Endothelial cell of umbilical vein (primary cell): Measurements from ENCODE around the gene RAB32. TPM values are rescaled to one million over a fixed set of nuclear protein-coding genes. Genes with fewer than 3 reads are reported as not detected.

Source experiments
- BruUV-seq: library from RNA; stranded (reverse); fragments of 400-500 nt; replicated peaks from 2 replicates; lab custom pipeline; 2021; lab: Mats Ljungman, UMichigan
- CTCF ChIA-PET: fragments of 300-600, 350-600 bp; sonication (Branson Sonifier 250); formaldehyde crosslinking; loops from one replicate; lab custom pipeline; 2021; ENCODE audit warnings: antibody characterized with exemption, inconsistent platforms; lab: Charles Lee
- POLR2A ChIA-PET: fragments of 300-600, 350-600 bp; sonication (Branson Sonifier 250); formaldehyde crosslinking; loops from one replicate; lab custom pipeline; 2021; ENCODE audit warnings: antibody characterized with exemption, inconsistent platforms; lab: Charles Lee
- DNase-seq: peaks from one replicate; pipeline ENCODE4 v3.0.0-alpha.2; 2011; ENCODE audit warnings: low read depth, low spot score
- FAIRE-seq: peaks from 2 replicates; lab custom pipeline; 2011; peaks lifted over from hg19 to GRCh38; lab: Jason Lieb, UNC
- H2AFZ ChIP-seq: 2 replicates; pipeline ENCODE4 v1.6.0; 2012; ENCODE audit warnings: low read depth, low read length, control low read depth, inconsistent platforms
- H3K27ac ChIP-seq: 2 replicates; pipeline ENCODE4 v1.5.1; 2011; ENCODE audit warnings: low read depth, mild to moderate bottlenecking, control low read depth, low read length, moderate library complexity; ENCODE audit not compliant: insufficient read depth
- H3K27me3 ChIP-seq, 2 experiments: 2 replicates each; pipeline versions ENCODE4 v1.6.0 to v1.6.1; 2011; ENCODE audit warnings: low read length in 2 of 2, mixed read lengths in 1 of 2; ENCODE audit not compliant: control insufficient read depth in 2 of 2, insufficient read depth in 2 of 2
- H3K36me3 ChIP-seq, 2 experiments: 2 replicates in 1 of 2; 3 replicates in 1 of 2; pipeline ENCODE4 v1.5.1; 2011; ENCODE audit warnings: low read length in 2 of 2, mild to moderate bottlenecking in 1 of 2, moderate library complexity in 1 of 2; ENCODE audit not compliant: control insufficient read depth in 2 of 2, insufficient read depth in 2 of 2; ENCODE audit errors: extremely low read depth in 1 of 2
- H3K4me1 ChIP-seq: 3 replicates; pipeline ENCODE4 v1.5.1; 2011; ENCODE audit warnings: mild to moderate bottlenecking, low read length; ENCODE audit not compliant: control insufficient read depth, insufficient read depth; ENCODE audit errors: extremely low read depth
- H3K4me2 ChIP-seq: 2 replicates; pipeline ENCODE4 v1.6.1; 2011; ENCODE audit warnings: low read length, control low read depth, mixed read lengths; ENCODE audit not compliant: insufficient read depth
- H3K4me3 ChIP-seq, 3 experiments: fragments of 200-600 bp in 1 of 3; sonication (generic), shearing (Covaris generic) in 1 of 3; replicated peaks in 1 of 3; 2 replicates each; pipeline ENCODE4 v1.5.1; 2011 to 2016; ENCODE audit warnings: control low read depth in 3 of 3, low read length in 3 of 3, mild to moderate bottlenecking in 2 of 3, inconsistent platforms in 1 of 3, low read depth in 1 of 3, moderate library complexity in 1 of 3; ENCODE audit not compliant: insufficient read depth in 1 of 3
- H3K79me2 ChIP-seq: 2 replicates; pipeline ENCODE4 v1.6.0; 2012; ENCODE audit warnings: low read length, inconsistent platforms; ENCODE audit not compliant: control insufficient read depth, insufficient read depth
- H3K9ac ChIP-seq: replicated peaks from 2 replicates; pipeline ENCODE3; 2011; ENCODE audit warnings: low read length, control low read depth; ENCODE audit not compliant: insufficient read depth; ENCODE audit errors: extremely low read depth
- H3K9me1 ChIP-seq: replicated peaks from 3 replicates; pipeline ENCODE4 v1.6.0; 2011; ENCODE audit warnings: mild to moderate bottlenecking, low read length; ENCODE audit not compliant: control insufficient read depth, insufficient read depth; ENCODE audit errors: extremely low read depth
- H3K9me3 ChIP-seq: replicated peaks from 2 replicates; pipeline ENCODE4 v1.5.1; 2012; ENCODE audit warnings: low read length, inconsistent platforms; ENCODE audit not compliant: control insufficient read depth, insufficient read depth
- H4K20me1 ChIP-seq: replicated peaks from 2 replicates; pipeline ENCODE3; 2011; ENCODE audit warnings: mild to moderate bottlenecking, low read length; ENCODE audit not compliant: control insufficient read depth, insufficient read depth; ENCODE audit errors: extremely low read depth
- CTCF ChIP-seq, 2 donors: IDR thresholded peaks; 1 replicate in 1 of 2; 2 replicates in 1 of 2; pipeline ENCODE4 v1.5.1; 2011; ENCODE audit warnings: low read length in 2 of 2, mild to moderate bottlenecking in 2 of 2, moderate library complexity in 2 of 2, control low read depth in 1 of 2, inconsistent platforms in 1 of 2, low read depth in 1 of 2; ENCODE audit not compliant: insufficient read depth in 1 of 2; ENCODE audit errors: extremely low read depth in 1 of 2
- EZH2 ChIP-seq: IDR thresholded peaks from 2 replicates; pipeline ENCODE4 v1.6.1; 2012; ENCODE audit warnings: borderline replicate concordance, low read depth, mild to moderate bottlenecking, moderate library complexity, low read length, inconsistent platforms; ENCODE audit not compliant: severe bottlenecking
- FOS ChIP-seq: IDR thresholded peaks from 2 replicates; pipeline ENCODE4 v1.6.1; 2011; ENCODE audit warnings: mild to moderate bottlenecking, low read length, moderate library complexity, borderline replicate concordance; ENCODE audit not compliant: insufficient read depth
- GATA2 ChIP-seq: IDR thresholded peaks from 2 replicates; pipeline ENCODE4 v1.7.0; 2011; ENCODE audit warnings: low read depth, mild to moderate bottlenecking, moderate library complexity, mixed read lengths, low read length; ENCODE audit not compliant: insufficient read length, insufficient read depth
- JUN ChIP-seq: IDR thresholded peaks from 2 replicates; pipeline ENCODE4 v1.6.1; 2011; ENCODE audit warnings: borderline replicate concordance, low read depth; ENCODE audit not compliant: insufficient read length, insufficient read depth
- MAX ChIP-seq: IDR thresholded peaks from 2 replicates; pipeline ENCODE4 v1.6.1; 2011; ENCODE audit not compliant: insufficient read depth, insufficient read length
- MYC ChIP-seq: IDR thresholded peaks from one replicate; pipeline ENCODE4 v1.6.1; 2011; ENCODE audit warnings: mild to moderate bottlenecking, low read depth, low read length
- POLR2A ChIP-seq: IDR thresholded peaks from 2 replicates; pipeline ENCODE4 v1.6.1; 2012; ENCODE audit warnings: low read depth, mild to moderate bottlenecking, control low read depth, low read length
- POLR2AphosphoS5 ChIP-seq: IDR thresholded peaks from 2 replicates; pipeline ENCODE4 v1.6.1; 2012; ENCODE audit warnings: low read depth, mild to moderate bottlenecking, control low read depth, low read length, moderate library complexity; ENCODE audit not compliant: insufficient read depth
- dilution Hi-C: fragments of 300-500 bp; cut with MboI; formaldehyde crosslinking; loops from one replicate; pipeline ENCODE4 v1.15.0; 2019; ENCODE audit warnings: low sequenced_read_pairs; ENCODE audit not compliant: extremely low pct_ligation_motif_present
- intact Hi-C: fragments of 100-400 bp; cut with micrococcal nuclease; formaldehyde crosslinking; loops from one replicate; pipeline ENCODE4 v1.10.0; 2022
- polyA plus RNA-seq, 4 experiments: library from polyadenylated mRNA; depleted of rRNA in 3 of 4; stranded (reverse) in 3 of 4; unstranded in 1 of 4; fragments of >200 nt; gene quantifications; 2 replicates each; pipeline versions ENCODE4 v1.2.1 to v1.2.3, GENCODE V29; 2011 to 2012; ENCODE audit warnings: missing spikeins in 1 of 4
- total RNA-seq: library from RNA; stranded (reverse); gene quantifications from 2 replicates; pipeline ENCODE4 v1.2.3, GENCODE V29; 2021

Gene RAB32
- total and polyA plus RNA-seq, 2 donors (not counting 3 experiments of a cell fraction or from before 2014, with no cell fraction given), result 49.6 to 78.3 TPM

GRCh38 chr6:146595972-146596731 lies 52.5 kb downstream of the RAB32 start:
- DNase-seq, result no peak
- H3K27ac ChIP-seq, result no peak overlapping the region
- H3K4me2 ChIP-seq, result no peak overlapping the region
- peaks cover 2 to 4% of the 10 kb centered on the region in 2 experiments for H3K27me3 ChIP-seq
- no peak overlapping the region for H3K9ac ChIP-seq
- no peaks in the 10 kb centered on the region for H3K4me1 ChIP-seq
- H2AFZ ChIP-seq, result no peak overlapping the region
- no peak overlapping the region for H3K4me3 ChIP-seq
- intact Hi-C loops (no loop called here), dilution Hi-C loops (no loop called here)
- H3K36me3 ChIP-seq, result no peaks in the 10 kb centered on the region
- no peaks in the 10 kb centered on the region for H3K9me1 ChIP-seq
- TF ChIP-seq EZH2 (no peak), CTCF (IDR thresholded peaks at IDR 0.05; ENCODE audit: extremely low read depth in 1 of 2, insufficient read depth in 1 of 2, low read depth in 1 of 2, low read length in 2 of 2) (no peak), POLR2A (no peak), MYC (no peak), JUN (no peak), FOS (no peak), POLR2AphosphoS5 (no peak), MAX (no peak), GATA2 (no peak)
- H3K79me2 ChIP-seq, result no peaks in the 10 kb centered on the region
- no peaks in the 10 kb centered on the region for H3K9me3 ChIP-seq
- ChIA-PET CTCF (interaction anchor here (0.9 kb wide), 1 partner anchor 10 kb away, joined by 3 read pairs; no protein-coding TSS in a partner anchor), POLR2A (no interaction called here)
- BruUV-seq, result no TSS peak
- FAIRE-seq, result no peak
- no peaks in the 10 kb centered on the region for H4K20me1 ChIP-seq
